SK-N-SH (cell line): ENCODE measurements around the gene RER1. TPM values are rescaled to one million over a fixed set of nuclear protein-coding genes. Genes with fewer than 3 reads are reported as not detected.

Experiments used
- CTCF ChIA-PET: fragments of 300-600, 350-600 bp; formaldehyde crosslinking; extraction: SDS; loops from one replicate; lab custom pipeline; 2021; lab: Yijun Ruan, JAX
- POLR2A ChIA-PET: fragments of 350-600 bp; sonication (Branson Sonifier 250); formaldehyde crosslinking; extraction: SDS; loops from one replicate; lab custom pipeline; 2020; ENCODE audit warnings: antibody characterized with exemption, inconsistent platforms; lab: Yijun Ruan, JAX
- DNase-seq: peaks from one replicate; pipeline ENCODE4 v3.0.0; 2012
- H2AFZ ChIP-seq: fragments of 200-600 bp; sonication (generic); 2 replicates; pipeline ENCODE4 v1.8.1; 2016; ENCODE audit warnings: antibody characterized with exemption, mild to moderate bottlenecking, low read depth
- H3F3A ChIP-seq: fragments of 200-600 bp; sonication (generic); replicated peaks from 2 replicates; pipeline ENCODE3; 2016; ENCODE audit warnings: antibody characterized with exemption, mild to moderate bottlenecking; ENCODE audit not compliant: insufficient read depth
- H3K27ac ChIP-seq, 2 experiments: fragments of 200-500 bp in 1 of 2; fragments of 200-600 bp in 1 of 2; sonication (Bioruptor generic) in 1 of 2; sonication (generic), shearing (Covaris generic) in 1 of 2; 2 replicates each; pipeline versions ENCODE4 v1.5.1 to v1.6.1; 2014 to 2016; ENCODE audit warnings: low read depth in 2 of 2, inconsistent platforms in 1 of 2, low read length in 1 of 2, mild to moderate bottlenecking in 1 of 2, mixed read lengths in 1 of 2
- H3K27me3 ChIP-seq: fragments of 200-600 bp; sonication (generic), shearing (Covaris generic); 2 replicates; pipeline ENCODE4 v1.6.1; 2016; ENCODE audit warnings: mixed run types; ENCODE audit not compliant: insufficient read depth
- H3K36me3 ChIP-seq, 2 experiments: fragments of 200-500 bp in 1 of 2; fragments of 200-600 bp in 1 of 2; sonication (Bioruptor generic) in 1 of 2; sonication (generic) in 1 of 2; replicated peaks in 1 of 2; 2 replicates each; pipeline versions ENCODE3 to v1.5.1; 2014 to 2016; ENCODE audit warnings: low read length in 1 of 2, mild to moderate bottlenecking in 1 of 2; ENCODE audit not compliant: insufficient read depth in 2 of 2, control insufficient read depth in 1 of 2
- H3K4me1 ChIP-seq, 2 experiments: fragments of 200-500 bp in 1 of 2; fragments of 200-600 bp in 1 of 2; sonication (Bioruptor generic) in 1 of 2; sonication (generic), shearing (Covaris generic) in 1 of 2; 2 replicates each; pipeline versions ENCODE4 v1.5.1 to v1.6.1; 2014 to 2016; ENCODE audit warnings: low read depth in 1 of 2, low read length in 1 of 2, mixed run types in 1 of 2; ENCODE audit not compliant: insufficient read depth in 2 of 2, control insufficient read depth in 1 of 2
- H3K4me2 ChIP-seq: fragments of 200-600 bp; sonication (generic), shearing (Covaris generic); 2 replicates; pipeline ENCODE4 v1.6.1; 2017; ENCODE audit warnings: mixed run types
- H3K4me3 ChIP-seq, 2 experiments: fragments of 200-500 bp in 1 of 2; fragments of 200-600 bp in 1 of 2; sonication (Bioruptor generic) in 1 of 2; sonication (generic), shearing (Covaris generic) in 1 of 2; 2 replicates each; pipeline versions ENCODE4 v1.5.1 to v1.8.1; 2014 to 2016; ENCODE audit warnings: low read depth in 2 of 2, inconsistent platforms in 1 of 2, low read length in 1 of 2, mild to moderate bottlenecking in 1 of 2, mixed read lengths in 1 of 2, moderate library complexity in 1 of 2
- H3K79me2 ChIP-seq: fragments of 200-600 bp; sonication (generic); 2 replicates; pipeline ENCODE4 v1.8.1; 2017; ENCODE audit warnings: mild to moderate bottlenecking; ENCODE audit not compliant: insufficient read depth
- H3K9ac ChIP-seq: fragments of 200-600 bp; sonication (generic); 2 replicates; pipeline ENCODE4 v1.6.1; 2017; ENCODE audit warnings: mixed run types
- H3K9me2 ChIP-seq: fragments of 200-600 bp; sonication (generic); 2 replicates; pipeline ENCODE4 v1.6.1; 2017; ENCODE audit warnings: mixed run types
- H3K9me3 ChIP-seq: fragments of 200-600 bp; sonication (generic); 2 replicates; pipeline ENCODE4 v1.6.1; 2017; ENCODE audit warnings: mixed run types, mild to moderate bottlenecking, moderate library complexity
- H4K20me1 ChIP-seq: fragments of 200-600 bp; sonication (generic); 2 replicates; pipeline ENCODE4 v1.6.1; 2017; ENCODE audit warnings: mild to moderate bottlenecking, mixed run types; ENCODE audit not compliant: insufficient read depth
- EP300 ChIP-seq, 2 experiments: IDR thresholded peaks; 2 replicates each; pipeline versions ENCODE4 v1.4.0 to v1.6.1; 2012; ENCODE audit warnings: borderline replicate concordance in 1 of 2, low read depth in 1 of 2, low read length in 1 of 2
- EZH2phosphoT487 ChIP-seq: fragments of 200-600 bp; sonication (generic); IDR thresholded peaks from 2 replicates; pipeline ENCODE4 v1.6.1; 2017; ENCODE audit warnings: low read depth, mixed run types, mild to moderate bottlenecking, antibody characterized with exemption, moderate library complexity, borderline replicate concordance
- FOSL2 ChIP-seq: IDR thresholded peaks from 2 replicates; pipeline ENCODE4 v1.4.0; 2012; ENCODE audit warnings: low read depth, mild to moderate bottlenecking, moderate library complexity, borderline replicate concordance
- FOXJ3 ChIP-seq: sonication (generic); formaldehyde crosslinking; IDR thresholded peaks from 2 replicates; pipeline ENCODE4 v1.5.1; 2020; ENCODE audit warnings: mild to moderate bottlenecking, missing genetic modification reagents
- FOXM1 ChIP-seq: IDR thresholded peaks from 2 replicates; pipeline ENCODE4 v1.4.0; 2012; ENCODE audit warnings: low read depth, mild to moderate bottlenecking
- GATA2 ChIP-seq: sonication (generic); formaldehyde crosslinking; IDR thresholded peaks from 2 replicates; pipeline ENCODE4 v1.5.0; 2020; ENCODE audit warnings: mild to moderate bottlenecking, missing genetic modification reagents
- JUND ChIP-seq: IDR thresholded peaks from 2 replicates; pipeline ENCODE4 v1.4.0; 2012
- MEF2A ChIP-seq: IDR thresholded peaks from 2 replicates; pipeline ENCODE4 v1.4.0; 2012; ENCODE audit warnings: low read depth, borderline replicate concordance
- MXI1 ChIP-seq: IDR thresholded peaks from 2 replicates; pipeline ENCODE4 v1.6.1; 2012; ENCODE audit warnings: mild to moderate bottlenecking, low read depth, low read length, improper control_type of control experiment
- NFIC ChIP-seq: IDR thresholded peaks from 2 replicates; pipeline ENCODE4 v1.4.0; 2012; ENCODE audit warnings: borderline replicate concordance
- POLR2AphosphoS5 ChIP-seq: IDR thresholded peaks from 2 replicates; pipeline ENCODE4 v1.6.1; 2012; ENCODE audit warnings: low read depth, low read length
- RAD21 ChIP-seq: IDR thresholded peaks from 2 replicates; pipeline ENCODE4 v1.6.1; 2012; ENCODE audit warnings: mild to moderate bottlenecking, low read length
- RFX5 ChIP-seq: IDR thresholded peaks from 2 replicates; pipeline ENCODE4 v1.6.1; 2012; ENCODE audit warnings: mild to moderate bottlenecking, improper control_type of control experiment, low read length
- TAF1 ChIP-seq: IDR thresholded peaks from 2 replicates; pipeline ENCODE4 v1.6.1; 2012; ENCODE audit warnings: low read depth, mild to moderate bottlenecking, low read length, moderate library complexity, borderline replicate concordance
- TCF12 ChIP-seq: IDR thresholded peaks from 2 replicates; pipeline ENCODE4 v1.4.0; 2012
- TEAD4 ChIP-seq: IDR thresholded peaks from 2 replicates; pipeline ENCODE4 v1.4.0; 2012; ENCODE audit warnings: mild to moderate bottlenecking, borderline replicate concordance; ENCODE audit not compliant: insufficient read depth
- WGBS: methylation state at CpG from one replicate; pipeline ENCODE4 v1.1.6; 2017; ENCODE audit warnings: low lambda C conversion rate; 5-methylcytosine and 5-hydroxymethylcytosine counted together
- polyA plus RNA-seq, 3 experiments: library from polyadenylated mRNA; depleted of rRNA; stranded (reverse); fragments of >200 nt; gene quantifications; 2 replicates each; pipeline ENCODE4 v1.2.3, GENCODE V29; 2012
- TF ChIP-seq, protein P1 (sequence below): fragments of 150-350 bp; IDR thresholded peaks from 2 replicates; pipeline ENCODE4 v1.6.1; 2017; ENCODE audit warnings: antibody characterized with exemption, low read length, low read depth, borderline replicate concordance
- TF ChIP-seq, protein P2 (sequence below): fragments of 200-600 bp; sonication (generic); IDR thresholded peaks from 2 replicates; pipeline ENCODE4 v1.6.1; 2017; ENCODE audit warnings: antibody characterized with exemption, mild to moderate bottlenecking, moderate library complexity
- TF ChIP-seq, protein P3 (sequence below): IDR thresholded peaks from 2 replicates; pipeline ENCODE4 v1.4.0; 2012; ENCODE audit warnings: low read depth, borderline replicate concordance
- TF ChIP-seq, protein P4 (sequence below): IDR thresholded peaks from 2 replicates; pipeline ENCODE4 v1.4.0; 2012; ENCODE audit warnings: low read depth
- TF ChIP-seq, protein P5 (sequence below): IDR thresholded peaks from 2 replicates; pipeline ENCODE4 v1.6.1; 2012; ENCODE audit warnings: mild to moderate bottlenecking, low read depth, low read length, moderate library complexity

RER1 gene
- polyA plus RNA-seq, 1 of the 3 experiments (the other 2 are of a cell fraction): 181 TPM

DNA sequence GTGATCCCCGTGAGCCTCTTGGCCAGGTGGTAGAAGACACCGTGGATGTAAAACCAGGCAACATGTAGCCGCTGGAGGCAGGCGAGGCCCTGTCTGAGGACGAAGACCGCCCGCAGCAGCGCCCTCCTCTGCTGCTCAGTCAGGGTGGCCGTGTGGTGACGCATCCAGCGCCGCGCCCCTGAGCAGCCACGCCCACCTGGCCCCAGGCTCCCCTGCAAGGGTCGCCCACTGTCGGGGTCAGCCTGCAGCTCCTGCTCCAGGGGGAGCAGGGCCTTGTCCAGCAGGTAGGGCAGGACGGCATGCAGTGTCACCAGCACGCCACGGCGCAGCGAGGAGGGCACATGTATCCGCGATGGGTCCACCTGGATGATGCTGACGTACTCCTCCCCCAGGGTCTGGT lies 16.8 kb downstream of the RER1 start:
- no peaks in the 10 kb centered on the region for H4K20me1 ChIP-seq
- peaks cover 21% of the 10 kb centered on the region for H3K79me2 ChIP-seq
- CTCF ChIA-PET: interaction anchor here (2.2 kb wide), 1 partner anchor 214 kb away, joined by 6 read pairs; the partner anchor contains the start of gene FAAP20
- POLR2A ChIA-PET: no interaction called here
- no peak for DNase-seq
- H3K4me1 ChIP-seq: peaks cover 0 to 14% of the 10 kb centered on the region in 2 experiments; a peak in 1 of 4 replicates
- WGBS: 80% methylated on average over 1 of the region's 24 CpGs
- H2AFZ ChIP-seq: no peak overlapping the region
- H3K9me3 ChIP-seq: no peaks in the 10 kb centered on the region
- no peak overlapping the region for H3K4me3 ChIP-seq
- TF ChIP-seq, protein P1, sequence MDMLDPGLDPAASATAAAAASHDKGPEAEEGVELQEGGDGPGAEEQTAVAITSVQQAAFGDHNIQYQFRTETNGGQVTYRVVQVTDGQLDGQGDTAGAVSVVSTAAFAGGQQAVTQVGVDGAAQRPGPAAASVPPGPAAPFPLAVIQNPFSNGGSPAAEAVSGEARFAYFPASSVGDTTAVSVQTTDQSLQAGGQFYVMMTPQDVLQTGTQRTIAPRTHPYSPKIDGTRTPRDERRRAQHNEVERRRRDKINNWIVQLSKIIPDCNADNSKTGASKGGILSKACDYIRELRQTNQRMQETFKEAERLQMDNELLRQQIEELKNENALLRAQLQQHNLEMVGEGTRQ: no peak
- TF ChIP-seq, protein P2, sequence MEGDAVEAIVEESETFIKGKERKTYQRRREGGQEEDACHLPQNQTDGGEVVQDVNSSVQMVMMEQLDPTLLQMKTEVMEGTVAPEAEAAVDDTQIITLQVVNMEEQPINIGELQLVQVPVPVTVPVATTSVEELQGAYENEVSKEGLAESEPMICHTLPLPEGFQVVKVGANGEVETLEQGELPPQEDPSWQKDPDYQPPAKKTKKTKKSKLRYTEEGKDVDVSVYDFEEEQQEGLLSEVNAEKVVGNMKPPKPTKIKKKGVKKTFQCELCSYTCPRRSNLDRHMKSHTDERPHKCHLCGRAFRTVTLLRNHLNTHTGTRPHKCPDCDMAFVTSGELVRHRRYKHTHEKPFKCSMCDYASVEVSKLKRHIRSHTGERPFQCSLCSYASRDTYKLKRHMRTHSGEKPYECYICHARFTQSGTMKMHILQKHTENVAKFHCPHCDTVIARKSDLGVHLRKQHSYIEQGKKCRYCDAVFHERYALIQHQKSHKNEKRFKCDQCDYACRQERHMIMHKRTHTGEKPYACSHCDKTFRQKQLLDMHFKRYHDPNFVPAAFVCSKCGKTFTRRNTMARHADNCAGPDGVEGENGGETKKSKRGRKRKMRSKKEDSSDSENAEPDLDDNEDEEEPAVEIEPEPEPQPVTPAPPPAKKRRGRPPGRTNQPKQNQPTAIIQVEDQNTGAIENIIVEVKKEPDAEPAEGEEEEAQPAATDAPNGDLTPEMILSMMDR: no peak
- TF ChIP-seq TEAD4 (no peak), NFIC (no peak), MEF2A (no peak), JUND (no peak), GATA2 (CRISPR knock-in tag) (no peak), POLR2AphosphoS5 (no peak)
- TF ChIP-seq, protein P3, sequence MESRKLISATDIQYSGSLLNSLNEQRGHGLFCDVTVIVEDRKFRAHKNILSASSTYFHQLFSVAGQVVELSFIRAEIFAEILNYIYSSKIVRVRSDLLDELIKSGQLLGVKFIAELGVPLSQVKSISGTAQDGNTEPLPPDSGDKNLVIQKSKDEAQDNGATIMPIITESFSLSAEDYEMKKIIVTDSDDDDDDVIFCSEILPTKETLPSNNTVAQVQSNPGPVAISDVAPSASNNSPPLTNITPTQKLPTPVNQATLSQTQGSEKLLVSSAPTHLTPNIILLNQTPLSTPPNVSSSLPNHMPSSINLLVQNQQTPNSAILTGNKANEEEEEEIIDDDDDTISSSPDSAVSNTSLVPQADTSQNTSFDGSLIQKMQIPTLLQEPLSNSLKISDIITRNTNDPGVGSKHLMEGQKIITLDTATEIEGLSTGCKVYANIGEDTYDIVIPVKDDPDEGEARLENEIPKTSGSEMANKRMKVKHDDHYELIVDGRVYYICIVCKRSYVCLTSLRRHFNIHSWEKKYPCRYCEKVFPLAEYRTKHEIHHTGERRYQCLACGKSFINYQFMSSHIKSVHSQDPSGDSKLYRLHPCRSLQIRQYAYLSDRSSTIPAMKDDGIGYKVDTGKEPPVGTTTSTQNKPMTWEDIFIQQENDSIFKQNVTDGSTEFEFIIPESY: no peak
- no peaks in the 10 kb centered on the region for H3K27me3 ChIP-seq
- no peak overlapping the region for H3K9ac ChIP-seq
- no peak overlapping the region for H3K27ac ChIP-seq
- no peaks in the 10 kb centered on the region for H3K9me2 ChIP-seq
- no peak overlapping the region for H3K4me2 ChIP-seq
- peaks cover 4% of the 10 kb centered on the region for H3F3A ChIP-seq
- peaks cover 0 to 52% of the 10 kb centered on the region in 2 experiments for H3K36me3 ChIP-seq

DNA sequence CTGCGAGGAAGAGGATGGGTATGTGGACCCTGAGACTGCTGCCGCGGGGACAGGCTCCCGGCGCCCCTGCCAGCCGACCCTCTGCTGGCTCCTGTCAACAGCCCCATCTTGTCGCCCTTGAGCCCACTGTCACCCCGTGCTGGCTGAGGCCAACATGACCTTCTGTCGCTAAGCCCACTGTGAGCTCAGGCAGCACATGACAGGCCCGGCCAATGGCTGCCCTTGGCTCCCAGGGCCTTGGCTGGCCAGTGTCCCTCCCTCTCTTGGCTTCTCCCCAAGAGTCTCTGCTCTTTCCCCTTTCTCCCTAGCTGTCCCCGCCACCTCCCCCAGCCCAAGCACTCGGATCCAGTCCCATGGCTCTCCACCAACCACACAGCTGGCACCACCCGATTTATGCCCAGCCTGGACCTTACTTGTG lies 17.2 kb downstream of the RER1 start:
- Histone ChIP-seq H2AFZ (no peak overlapping the region), H3K9ac (no peak overlapping the region), H3K27ac (no peak overlapping the region), H3K9me3 (no peaks in the 10 kb centered on the region), H3K79me2 (peaks cover 21% of the 10 kb centered on the region), H4K20me1 (no peaks in the 10 kb centered on the region), H3K4me1 (peaks cover 4 to 18% of the 10 kb centered on the region in 2 experiments; a peak in 1 of 4 replicates), H3K36me3 (peaks cover 0 to 48% of the 10 kb centered on the region in 2 experiments), H3K4me3 (no peak overlapping the region), H3K9me2 (no peaks in the 10 kb centered on the region), H3F3A (peaks cover 4% of the 10 kb centered on the region), H3K4me2 (no peak overlapping the region), H3K27me3 (no peaks in the 10 kb centered on the region)
- WGBS: 62% methylated on average over 5 of the region's 13 CpGs
- CTCF ChIA-PET: interaction anchor here (1.2 to 2.2 kb wide), 2 partner anchors 27 to 214 kb away, joined by 4 to 6 read pairs; partner anchors contain the start of gene FAAP20
- DNase-seq: no peak
- POLR2A ChIA-PET: no interaction called here
- TF ChIP-seq EZH2phosphoT487: no peak
- TF ChIP-seq TAF1: no peak
- no peak for TF ChIP-seq RFX5
- TF ChIP-seq RAD21: no peak
- TF ChIP-seq EP300 (IDR thresholded peaks at IDR 0.05; ENCODE audit: borderline replicate concordance in 1 of 2, low read depth in 1 of 2, low read length in 1 of 2): no peak
- no peak for TF ChIP-seq TCF12
- no peak for TF ChIP-seq JUND
- TF ChIP-seq FOXM1: no peak
- TF ChIP-seq FOXJ3: no peak
- no peak for TF ChIP-seq FOSL2
- TF ChIP-seq MXI1: no peak
- TF ChIP-seq, protein P4, sequence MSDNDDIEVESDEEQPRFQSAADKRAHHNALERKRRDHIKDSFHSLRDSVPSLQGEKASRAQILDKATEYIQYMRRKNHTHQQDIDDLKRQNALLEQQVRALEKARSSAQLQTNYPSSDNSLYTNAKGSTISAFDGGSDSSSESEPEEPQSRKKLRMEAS: no peak
- TF ChIP-seq, protein P5, sequence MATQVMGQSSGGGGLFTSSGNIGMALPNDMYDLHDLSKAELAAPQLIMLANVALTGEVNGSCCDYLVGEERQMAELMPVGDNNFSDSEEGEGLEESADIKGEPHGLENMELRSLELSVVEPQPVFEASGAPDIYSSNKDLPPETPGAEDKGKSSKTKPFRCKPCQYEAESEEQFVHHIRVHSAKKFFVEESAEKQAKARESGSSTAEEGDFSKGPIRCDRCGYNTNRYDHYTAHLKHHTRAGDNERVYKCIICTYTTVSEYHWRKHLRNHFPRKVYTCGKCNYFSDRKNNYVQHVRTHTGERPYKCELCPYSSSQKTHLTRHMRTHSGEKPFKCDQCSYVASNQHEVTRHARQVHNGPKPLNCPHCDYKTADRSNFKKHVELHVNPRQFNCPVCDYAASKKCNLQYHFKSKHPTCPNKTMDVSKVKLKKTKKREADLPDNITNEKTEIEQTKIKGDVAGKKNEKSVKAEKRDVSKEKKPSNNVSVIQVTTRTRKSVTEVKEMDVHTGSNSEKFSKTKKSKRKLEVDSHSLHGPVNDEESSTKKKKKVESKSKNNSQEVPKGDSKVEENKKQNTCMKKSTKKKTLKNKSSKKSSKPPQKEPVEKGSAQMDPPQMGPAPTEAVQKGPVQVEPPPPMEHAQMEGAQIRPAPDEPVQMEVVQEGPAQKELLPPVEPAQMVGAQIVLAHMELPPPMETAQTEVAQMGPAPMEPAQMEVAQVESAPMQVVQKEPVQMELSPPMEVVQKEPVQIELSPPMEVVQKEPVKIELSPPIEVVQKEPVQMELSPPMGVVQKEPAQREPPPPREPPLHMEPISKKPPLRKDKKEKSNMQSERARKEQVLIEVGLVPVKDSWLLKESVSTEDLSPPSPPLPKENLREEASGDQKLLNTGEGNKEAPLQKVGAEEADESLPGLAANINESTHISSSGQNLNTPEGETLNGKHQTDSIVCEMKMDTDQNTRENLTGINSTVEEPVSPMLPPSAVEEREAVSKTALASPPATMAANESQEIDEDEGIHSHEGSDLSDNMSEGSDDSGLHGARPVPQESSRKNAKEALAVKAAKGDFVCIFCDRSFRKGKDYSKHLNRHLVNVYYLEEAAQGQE: no peak
